CD4-positive, alpha-beta T cell treated with Interleukin-15 for 4 hours (primary cell): ENCODE data around the gene STYK1.
"Not testable (repeated sequence)": the region's sequence is repeated elsewhere in the genome, so short reads cannot be mapped to it uniquely, and the experiment has no call there.

ENCODE experiments used
- DNase-seq: peaks from one replicate; pipeline ENCODE4 v3.0.0-alpha.2; 2020; ENCODE audit warnings: low spot score

The STYK1 gene

DNA sequence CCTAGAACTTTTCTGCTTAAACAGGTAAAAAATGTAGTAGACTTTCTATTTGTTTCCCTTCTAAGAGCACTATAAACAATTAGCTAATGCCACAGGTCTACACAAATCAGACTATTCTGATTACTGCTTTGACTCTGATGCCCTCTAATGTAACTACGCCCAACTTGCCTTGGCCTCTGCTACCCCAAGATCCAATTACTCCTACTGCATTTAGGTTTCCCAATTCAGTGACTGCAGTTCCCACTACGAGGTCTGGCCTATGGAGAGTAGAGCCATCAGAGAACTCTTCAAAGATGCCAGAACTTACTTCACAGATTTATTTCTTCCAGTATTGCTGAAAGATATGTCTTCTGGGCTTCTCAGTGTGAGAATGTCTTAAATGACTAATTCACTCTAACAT, 15.3 kb upstream of the STYK1 start:
- DNase-seq, result no peak

DNA sequence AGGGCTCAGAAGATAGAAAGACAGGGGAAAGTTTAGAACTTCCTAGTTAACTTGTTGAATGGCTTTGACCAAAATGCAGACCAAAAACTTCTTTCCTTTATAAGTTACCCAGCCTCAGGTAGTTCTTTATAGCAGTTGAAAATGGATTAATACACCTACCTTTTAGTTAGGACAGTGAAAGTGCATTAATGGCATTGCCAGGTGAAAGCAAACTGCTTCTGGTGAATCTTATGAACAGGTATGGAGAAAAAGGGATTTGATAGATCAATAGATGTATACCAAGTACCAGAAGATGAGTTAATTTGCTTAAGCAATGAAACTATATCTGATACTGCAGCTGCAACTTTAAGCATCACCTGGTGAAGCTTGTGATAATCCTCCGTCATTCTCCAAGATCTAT, 14.2 kb upstream of the STYK1 start:
- DNase-seq, result no peak

DNA sequence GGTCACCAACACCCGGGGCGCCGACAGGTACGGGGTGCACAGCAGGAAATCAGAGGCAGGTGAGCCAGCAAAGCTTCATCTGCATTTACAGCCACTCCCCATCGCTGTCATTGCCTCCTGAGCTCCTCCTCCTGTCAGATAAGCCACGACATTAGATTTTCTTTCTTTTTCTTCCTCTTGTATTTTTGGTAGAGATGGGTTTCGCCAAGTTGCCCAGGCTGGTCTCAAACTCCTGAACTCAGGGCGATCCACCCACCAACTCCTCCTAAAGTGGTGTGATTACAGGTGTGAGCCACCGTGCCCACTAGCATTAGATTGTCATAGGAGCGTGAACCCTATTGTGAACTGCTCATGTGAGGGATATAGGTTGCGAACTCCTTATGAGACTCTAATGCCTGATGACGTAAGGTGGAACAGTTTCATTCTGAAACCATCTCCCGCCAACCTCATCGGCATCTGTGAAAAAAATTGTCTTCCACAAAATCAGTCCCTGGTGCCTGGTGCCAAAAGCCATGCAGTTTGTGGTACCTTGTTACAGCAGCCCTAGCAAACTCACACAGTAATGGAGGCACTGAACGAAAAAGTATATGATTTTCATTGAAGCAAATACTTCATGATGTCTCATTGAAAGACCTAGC, 1.5 kb downstream of the STYK1 start:
- peak; percentile 28 for DNase-seq

DNA sequence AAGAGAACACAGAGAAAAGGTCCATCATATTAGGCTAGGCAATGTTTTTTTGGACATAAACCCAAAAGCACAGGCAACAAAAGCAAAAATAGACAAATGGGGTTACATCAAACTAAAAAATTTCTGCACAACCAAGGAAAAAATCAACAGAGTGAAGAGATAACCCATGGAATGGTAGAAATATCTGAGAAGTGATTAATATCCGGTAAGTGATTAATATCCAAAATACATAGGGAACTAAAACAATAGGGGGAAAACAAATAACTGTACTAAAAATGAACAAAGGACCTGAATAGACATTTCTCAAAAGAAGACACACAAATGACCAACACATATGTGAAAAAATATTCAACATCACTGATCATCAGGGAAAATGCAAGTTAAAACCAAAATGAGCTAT, 4.3 kb downstream of the STYK1 start:
- no peak for DNase-seq

DNA sequence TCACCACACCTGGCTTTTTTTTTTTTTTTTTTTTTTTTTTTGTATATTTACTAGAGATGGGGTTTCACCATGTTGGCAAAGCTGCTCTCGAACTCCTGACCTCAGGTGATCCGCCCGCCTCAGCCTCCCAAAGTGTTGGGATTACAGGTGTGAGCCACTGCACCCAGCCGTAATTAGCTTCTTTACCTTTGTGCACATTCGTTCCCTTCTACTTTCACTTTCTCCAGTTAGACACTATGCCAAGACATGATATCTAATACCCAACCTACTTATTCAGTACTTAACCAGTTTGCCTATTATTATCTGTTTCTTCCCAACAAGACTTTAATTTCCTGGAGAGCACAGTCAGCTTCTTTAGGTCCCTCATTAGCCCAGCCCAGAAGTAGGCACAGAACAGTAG, 5.3 kb downstream of the STYK1 start:
- no peak for DNase-seq

DNA sequence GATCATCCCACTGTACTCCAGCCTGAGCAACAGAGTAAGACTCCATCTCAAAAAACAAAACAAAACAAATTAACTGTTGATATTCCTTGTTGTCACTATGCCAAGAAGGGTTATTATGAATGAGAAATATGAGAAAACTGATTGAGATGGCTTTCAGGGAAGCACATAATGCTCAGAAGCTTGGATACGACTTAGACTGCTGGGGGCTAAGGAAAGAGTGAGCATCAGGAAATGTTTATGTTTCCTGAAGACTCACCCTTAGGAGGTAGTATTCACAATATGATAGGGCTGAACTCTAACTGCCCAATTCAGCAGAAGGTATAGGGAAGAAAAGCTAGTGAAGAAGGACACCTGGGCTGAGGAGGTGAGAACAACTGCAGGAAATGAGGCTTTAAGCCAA, 6.3 kb downstream of the STYK1 start:
- no peak for DNase-seq

DNA sequence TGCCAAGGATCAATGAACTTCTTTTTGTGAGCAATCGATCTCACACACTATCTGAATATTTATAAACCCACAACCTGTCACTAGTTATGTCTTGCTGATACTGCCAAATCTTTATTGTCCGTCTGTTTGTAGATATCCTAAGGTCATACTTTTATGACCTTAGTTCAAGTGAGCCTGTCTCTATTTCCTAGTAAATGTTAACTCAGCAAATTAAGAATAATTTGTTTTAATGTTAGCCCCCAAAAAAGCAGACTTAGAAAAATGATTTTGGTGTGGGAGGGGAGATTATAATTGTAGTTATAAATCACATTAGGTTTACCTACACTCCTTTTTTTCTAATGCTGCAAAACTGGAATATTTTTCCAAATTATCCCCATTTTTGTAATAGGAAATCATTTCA, 9.4 kb downstream of the STYK1 start:
- no peak for DNase-seq

DNA sequence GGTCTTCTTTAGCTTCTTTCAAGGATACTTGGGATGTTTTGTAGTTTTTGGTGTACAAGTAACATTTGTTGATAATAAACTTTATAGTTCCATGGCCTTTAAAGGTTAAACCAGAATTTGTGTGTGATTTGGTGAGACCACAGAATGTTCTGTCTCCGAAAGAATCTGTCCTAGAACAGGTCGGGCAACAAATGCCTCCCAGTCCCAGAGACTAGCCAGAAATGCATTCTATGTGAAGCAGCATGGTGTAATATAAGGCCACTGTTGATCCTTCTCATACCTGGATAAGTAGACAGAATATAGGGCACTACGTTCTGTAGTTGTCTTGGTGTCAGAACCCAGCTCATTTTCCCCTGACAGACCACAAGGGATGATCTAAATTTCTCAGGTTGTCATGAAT, 10.0 kb downstream of the STYK1 start:
- DNase-seq, result no peak

DNA sequence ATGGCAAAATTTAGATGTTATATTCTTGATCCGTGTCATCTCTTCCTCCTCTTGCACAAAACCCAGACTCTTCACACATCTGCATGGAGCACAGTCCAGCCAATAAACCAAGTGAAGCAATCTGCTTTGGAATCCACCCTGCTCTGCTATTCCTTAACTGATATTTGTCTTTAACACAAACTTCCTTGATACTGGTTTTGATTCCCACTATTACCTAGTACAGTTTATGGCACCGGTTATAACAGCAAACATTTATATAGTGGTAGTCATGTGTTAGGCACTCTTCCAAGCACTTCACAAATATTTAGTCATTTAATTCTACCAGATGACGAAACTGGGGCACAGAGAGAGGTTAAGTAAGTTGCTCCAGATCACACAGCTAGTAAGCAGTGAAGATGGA, 12.5 kb downstream of the STYK1 start:
- DNase-seq, result no peak

DNA sequence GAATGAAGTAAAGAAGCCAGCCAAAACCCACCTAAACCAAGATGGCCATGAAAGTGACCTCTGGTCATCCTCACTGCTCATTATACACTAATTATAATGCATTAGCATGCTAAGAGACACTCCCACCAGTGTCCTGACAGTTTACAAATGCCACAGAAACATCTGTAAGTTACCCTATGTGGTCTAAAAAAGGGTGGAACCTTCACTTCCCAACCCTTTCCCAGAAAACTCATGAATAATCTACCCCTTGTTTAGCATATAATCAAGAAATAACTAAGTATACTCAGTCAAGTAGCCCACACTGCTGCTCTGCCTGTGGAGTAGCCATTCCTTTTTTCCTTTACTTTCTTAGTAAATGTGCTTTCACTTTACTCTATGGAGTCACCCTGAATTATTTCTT, 19.8 kb downstream of the STYK1 start:
- no peak for DNase-seq

DNA sequence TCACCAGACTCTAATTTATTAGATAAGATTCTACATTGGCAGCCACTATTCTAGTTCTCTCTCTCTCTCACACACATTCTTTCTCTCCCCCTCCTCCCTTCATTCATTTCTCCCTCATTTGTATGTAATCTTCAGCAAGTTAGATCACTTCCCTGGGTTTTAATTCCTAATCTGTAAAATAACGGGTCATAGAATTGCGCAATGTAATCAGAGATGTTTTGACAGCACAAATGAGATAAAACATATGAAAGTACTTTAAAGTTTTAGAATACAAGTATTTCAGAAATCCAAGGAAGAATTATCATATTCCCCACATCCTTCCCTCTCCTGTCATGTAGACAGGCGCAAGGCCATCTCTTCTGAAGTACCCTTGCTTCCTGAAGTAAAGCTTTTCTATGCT, 21.7 kb downstream of the STYK1 start:
- no peak for DNase-seq

DNA sequence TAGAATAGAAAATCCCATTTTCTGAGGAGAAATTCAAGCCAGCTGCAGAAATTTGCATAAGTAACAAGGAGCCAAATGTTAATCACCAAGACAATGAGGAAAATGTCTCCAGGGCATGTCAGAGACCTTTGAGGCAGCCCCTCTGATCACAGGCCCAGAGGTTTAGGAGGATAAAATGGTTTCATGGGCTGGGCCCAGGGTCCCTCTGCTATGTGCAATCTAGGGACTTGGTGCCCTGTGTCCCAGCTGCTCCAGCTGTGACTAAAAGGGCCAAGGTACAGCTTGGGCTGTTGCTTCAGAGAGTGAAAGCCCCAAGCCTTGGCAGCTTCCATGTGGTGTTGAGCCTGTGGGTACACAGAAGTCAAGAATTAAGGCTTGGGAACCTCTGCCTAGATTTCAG, 27.3 kb downstream of the STYK1 start:
- not testable (repeated sequence) for DNase-seq

DNA sequence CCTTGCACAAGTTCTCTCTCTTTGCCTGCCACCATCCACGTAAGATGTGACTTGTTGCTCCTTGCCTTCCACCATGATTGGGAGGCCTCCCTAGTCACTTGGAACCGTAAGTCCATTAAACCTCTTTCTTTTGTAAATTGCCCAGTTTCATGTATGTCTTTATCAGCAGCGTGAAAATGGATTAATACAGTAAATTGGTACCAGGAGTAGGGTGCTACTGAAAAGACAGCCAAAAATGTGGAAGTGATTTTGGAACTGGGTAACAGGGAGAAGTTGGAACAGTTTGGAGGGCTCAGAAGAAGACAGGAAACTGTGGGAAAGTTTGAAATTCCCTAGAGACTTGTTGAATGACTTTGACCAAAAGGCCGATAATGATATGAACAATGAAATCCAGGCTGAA, 27.9 kb downstream of the STYK1 start:
- DNase-seq, result no peak

DNA sequence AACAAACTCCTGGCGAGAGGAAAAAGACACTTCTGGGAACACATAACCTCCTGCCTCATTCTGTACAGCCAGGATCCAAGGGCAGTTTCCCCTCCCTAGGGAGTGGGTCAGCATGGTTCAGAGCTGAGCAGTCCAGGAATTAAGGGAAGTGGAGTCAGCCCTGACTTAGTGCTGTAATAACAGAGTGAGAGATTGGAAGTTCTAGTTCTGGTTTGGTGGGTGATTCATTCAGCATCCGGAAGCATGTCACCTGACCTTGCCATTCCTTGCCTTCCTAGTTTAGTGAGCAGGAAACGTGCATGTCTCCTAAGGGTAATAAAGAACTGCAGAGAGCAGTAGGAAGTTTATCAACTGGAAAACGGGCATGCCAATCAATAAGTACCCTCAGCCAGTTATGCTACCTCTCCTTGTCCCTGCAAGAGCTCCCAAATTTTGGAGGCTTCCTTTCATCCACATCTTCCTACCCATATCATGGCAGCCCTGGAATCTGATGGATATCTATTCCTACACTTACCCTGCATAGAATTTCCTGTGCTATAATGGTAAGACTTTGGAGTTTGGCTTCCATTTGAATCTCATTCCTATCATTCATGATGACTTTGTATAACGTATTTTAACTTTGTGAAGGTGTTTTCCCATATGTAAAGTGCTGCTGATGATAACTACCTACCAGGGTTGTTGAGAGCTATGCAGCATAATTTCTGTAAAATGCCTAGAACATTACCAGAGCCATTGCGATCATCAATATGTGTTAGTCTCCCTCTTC, 31.9 kb downstream of the STYK1 start:
- DNase-seq, result no peak

DNA sequence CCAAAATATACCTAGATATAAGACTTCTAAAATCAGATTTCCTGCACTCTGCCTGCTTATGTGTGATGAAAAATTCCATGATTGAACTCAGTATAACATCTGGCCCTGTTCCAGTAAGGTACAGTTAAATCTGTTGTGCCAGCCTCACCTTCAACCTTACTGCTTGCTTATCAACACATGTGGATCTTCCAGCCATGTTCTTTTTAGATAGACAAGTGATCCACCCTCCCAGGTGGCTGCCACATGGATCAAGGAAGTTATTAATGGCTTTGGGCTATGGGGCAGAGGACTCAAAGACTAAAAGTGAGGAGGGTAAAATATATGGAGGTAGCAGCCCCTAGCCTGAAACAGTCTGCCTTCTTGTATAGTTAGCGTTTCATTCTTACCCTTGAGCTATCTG, 35.1 kb downstream of the STYK1 start:
- no peak for DNase-seq

DNA sequence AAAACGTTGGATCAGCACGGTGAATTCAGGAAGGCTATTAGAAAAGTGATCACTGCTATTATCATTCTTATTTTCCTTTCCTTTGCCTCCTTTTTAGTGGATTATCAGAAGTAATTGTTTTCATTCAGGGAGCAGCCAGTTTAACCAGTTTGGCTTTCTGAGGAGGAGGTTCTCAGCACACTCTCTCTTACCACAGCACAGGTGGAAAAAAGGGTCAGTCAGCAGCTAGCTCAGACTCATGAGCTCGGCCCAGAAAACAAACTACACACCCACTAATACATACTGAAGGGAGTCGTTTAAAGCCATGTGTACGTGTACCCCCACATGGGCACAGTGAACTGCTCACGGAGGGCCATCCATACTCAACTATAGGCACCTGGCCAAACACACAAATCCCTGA, 37.2 kb downstream of the STYK1 start:
- no peak for DNase-seq

DNA sequence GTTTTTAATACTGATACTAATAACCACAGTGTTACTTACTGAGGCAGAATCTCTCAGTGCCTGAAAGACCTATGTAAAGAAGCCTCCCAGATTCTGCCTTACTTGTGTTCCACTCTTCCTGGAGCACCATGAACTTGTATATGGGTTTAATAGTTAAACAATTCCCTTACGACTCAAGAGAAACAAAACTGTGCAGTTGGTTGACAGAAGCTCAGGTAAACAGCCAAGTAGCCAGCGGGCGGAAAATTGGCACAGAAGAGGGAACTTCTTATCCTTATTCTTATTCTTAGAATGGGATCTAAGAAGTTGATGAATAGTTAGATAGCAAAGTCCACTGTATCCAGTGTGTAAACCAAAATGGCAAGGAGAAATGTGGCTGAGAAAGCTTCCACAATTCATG, 37.7 kb downstream of the STYK1 start:
- no peak for DNase-seq

DNA sequence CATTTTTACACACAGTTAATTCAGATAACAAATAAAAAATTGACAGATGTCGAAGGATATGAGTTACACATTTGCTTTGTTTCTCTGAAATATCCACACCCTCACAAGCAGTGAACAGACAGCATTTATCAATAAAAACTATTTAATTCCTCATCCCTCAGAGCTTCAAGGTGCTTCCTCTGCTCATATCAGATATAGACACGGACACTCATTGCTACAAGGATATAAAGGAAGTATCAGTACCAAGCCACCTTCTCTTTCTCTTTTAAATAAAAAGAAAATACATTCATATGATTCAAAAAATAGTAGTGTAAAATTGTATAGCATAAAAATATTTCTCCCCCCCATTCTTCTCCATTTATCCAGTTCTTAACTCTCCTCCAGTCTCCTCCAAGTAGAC, 38.5 kb downstream of the STYK1 start:
- DNase-seq, result no peak

DNA sequence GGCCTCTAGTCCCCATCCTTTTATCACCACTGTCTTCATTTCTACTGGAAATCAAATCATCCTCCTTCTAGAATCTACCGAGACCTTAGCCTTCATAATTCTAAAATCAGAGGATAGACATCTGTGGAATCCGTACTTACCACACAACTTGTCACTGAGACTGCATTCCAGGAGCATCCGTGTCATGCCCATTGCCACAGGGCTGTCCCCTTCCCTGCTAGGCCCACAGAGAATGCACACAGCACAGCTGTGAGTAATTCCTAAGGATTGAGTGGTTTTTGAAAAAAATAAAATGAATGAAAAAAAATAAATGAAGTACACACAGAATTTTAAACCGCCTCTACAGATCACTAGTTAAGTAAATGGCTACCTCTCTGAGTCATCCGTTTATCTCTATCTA, 39.4 kb downstream of the STYK1 start:
- no peak for DNase-seq

DNA sequence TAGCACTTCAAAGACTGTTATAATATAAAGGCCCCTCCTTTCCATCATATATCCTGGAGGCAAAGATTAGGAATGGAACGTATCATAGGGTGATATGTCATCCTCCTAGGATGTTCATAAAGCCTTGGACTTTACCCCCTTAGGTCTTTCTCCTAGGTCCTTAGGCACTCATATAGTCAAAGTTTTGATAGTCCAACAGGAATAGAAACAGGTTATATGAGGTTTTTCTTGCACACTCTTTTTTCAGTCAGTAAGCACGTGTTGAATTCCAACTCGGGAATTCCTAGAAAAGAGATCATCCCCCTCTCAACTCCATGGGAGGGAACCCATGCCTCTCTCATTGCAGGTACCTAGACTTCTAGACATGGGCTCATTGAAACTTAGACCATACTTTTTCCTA, 40.3 kb downstream of the STYK1 start:
- no peak for DNase-seq

DNA sequence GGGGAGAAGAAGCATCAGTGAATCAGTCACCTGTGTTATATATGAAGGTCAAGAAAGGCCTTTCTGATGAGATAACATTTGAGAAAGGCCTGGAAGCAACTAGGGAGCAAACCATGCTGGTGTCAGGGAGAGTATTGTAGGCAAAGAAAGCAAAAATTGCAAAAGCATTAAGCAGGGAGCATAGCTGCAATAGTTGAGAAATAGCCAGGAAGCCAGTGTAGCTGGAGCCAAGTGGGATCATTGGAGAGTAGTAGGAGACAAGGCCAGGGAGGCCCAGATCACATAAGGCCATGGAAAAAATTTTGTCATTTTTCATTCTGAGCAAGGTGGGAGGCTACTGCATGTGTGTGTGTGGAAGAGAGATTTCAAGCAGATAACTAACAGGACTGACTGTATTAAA, 41.6 kb downstream of the STYK1 start:
- no peak for DNase-seq

DNA sequence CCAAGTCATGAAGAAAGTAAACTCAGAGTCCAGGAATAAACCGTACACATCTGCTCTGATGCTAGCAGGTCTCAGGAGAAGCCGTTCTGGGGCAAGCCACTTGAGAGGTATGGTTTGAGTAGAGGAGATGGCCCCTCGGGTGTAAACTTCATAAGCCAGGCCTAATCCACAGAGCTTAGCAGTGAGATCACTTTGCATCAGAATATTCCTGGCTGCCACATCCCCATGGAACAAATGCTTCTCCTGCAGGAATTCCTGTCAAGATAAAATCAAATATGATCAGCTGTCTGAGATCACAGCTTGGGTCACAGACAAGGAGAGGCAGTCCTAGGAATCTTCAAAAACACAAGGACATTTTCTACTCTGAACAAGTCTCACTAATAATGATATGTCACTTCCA, 49.2 kb downstream of the STYK1 start:
- no peak for DNase-seq

DNA sequence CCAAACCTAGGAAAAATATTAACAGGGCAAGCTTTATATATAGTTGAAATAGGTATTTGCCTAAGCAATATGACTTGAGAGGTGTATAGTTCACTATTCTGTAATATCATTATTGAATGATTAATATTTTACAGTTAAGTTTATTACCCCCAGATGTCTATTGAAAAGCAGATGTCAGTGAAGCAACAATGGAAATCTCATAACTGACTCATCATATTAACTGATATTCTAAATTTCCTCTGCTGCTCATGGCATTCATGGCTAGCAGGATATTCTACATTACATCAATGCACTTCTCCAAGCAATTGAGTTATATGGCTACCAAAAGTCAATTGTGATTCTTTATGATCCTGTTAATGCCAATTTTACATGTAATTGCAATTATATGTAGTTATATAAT, 50.7 kb downstream of the STYK1 start:
- DNase-seq, result no peak

DNA sequence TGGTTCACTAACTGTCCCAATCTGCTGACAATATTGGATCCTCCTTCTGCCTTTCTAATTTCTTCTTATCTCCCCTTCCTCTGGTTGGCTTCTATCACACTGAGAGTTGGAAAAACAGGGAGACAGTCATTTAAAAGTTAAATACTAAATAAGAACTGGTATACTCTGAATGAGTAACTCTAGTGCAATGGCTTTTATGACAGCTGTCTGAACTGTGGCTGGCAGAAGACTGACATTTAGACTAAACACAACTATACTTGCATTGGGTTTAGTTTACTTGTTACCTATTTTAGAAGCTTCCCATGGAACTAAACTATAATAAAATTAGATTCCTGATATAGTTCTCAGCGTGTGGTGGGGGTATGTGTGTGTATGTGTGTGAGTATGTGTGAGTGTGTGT, 52.6 kb downstream of the STYK1 start:
- DNase-seq, result no peak
